ENCODE results near the gene UBE4B. TPM values are rescaled to one million over a fixed set of nuclear protein-coding genes. Genes with fewer than 3 reads are reported as not detected.

UBE4B gene
- total and polyA plus RNA-seq, 2 experiments from 2014 or later = 28.4 to 115 TPM

GRCh38 chr1:10186331-10187025 is 153.7 kb downstream of the UBE4B start:
- H3K36me3 ChIP-seq (ENCODE audit: insufficient read depth) = no peaks in the 10 kb centered on the region
- no peaks in the 10 kb centered on the region for H3K79me2 ChIP-seq (replicated peaks; ENCODE audit: insufficient read depth)
- no peaks in the 10 kb centered on the region for H3K27me3 ChIP-seq (ENCODE audit: insufficient read depth)
- Mint-ChIP-seq H3K27me3 (ENCODE audit: insufficient read depth, low read depth, poor library complexity) (peaks cover 4% of the 10 kb centered on the region), H3K4me3 (no peak overlapping the region), H3K4me1 (no peaks in the 10 kb centered on the region), H3K27ac (no peak overlapping the region), H3K36me3 (ENCODE audit: low read depth) (0 out of 3 replicates have a peak, but pooled peaks cover under 1% of the 10 kb centered on the region), H3K9me3 (peaks cover 9% of the 10 kb centered on the region; the same call in 2 of the 3 replicates)
- no peak overlapping the region for H3K27ac ChIP-seq (ENCODE audit: low read depth)
- no peak for DNase-seq (ENCODE audit: low spot score)
- H4K20me1 ChIP-seq (replicated peaks; ENCODE audit: insufficient read depth) = no peaks in the 10 kb centered on the region
- no peaks in the 10 kb centered on the region for H3F3A ChIP-seq (replicated peaks; ENCODE audit: low read depth)
- H3K9me2 ChIP-seq (ENCODE audit: insufficient read depth) = no peaks in the 10 kb centered on the region
- H3K4me3 ChIP-seq = no peak overlapping the region
- no peak overlapping the region for H3K4me2 ChIP-seq
- ATAC-seq = no peak
- no peak overlapping the region for H2AFZ ChIP-seq
- H3K4me1 ChIP-seq (ENCODE audit: insufficient read depth) = no peaks in the 10 kb centered on the region
- TF ChIP-seq, protein P1, sequence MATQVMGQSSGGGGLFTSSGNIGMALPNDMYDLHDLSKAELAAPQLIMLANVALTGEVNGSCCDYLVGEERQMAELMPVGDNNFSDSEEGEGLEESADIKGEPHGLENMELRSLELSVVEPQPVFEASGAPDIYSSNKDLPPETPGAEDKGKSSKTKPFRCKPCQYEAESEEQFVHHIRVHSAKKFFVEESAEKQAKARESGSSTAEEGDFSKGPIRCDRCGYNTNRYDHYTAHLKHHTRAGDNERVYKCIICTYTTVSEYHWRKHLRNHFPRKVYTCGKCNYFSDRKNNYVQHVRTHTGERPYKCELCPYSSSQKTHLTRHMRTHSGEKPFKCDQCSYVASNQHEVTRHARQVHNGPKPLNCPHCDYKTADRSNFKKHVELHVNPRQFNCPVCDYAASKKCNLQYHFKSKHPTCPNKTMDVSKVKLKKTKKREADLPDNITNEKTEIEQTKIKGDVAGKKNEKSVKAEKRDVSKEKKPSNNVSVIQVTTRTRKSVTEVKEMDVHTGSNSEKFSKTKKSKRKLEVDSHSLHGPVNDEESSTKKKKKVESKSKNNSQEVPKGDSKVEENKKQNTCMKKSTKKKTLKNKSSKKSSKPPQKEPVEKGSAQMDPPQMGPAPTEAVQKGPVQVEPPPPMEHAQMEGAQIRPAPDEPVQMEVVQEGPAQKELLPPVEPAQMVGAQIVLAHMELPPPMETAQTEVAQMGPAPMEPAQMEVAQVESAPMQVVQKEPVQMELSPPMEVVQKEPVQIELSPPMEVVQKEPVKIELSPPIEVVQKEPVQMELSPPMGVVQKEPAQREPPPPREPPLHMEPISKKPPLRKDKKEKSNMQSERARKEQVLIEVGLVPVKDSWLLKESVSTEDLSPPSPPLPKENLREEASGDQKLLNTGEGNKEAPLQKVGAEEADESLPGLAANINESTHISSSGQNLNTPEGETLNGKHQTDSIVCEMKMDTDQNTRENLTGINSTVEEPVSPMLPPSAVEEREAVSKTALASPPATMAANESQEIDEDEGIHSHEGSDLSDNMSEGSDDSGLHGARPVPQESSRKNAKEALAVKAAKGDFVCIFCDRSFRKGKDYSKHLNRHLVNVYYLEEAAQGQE (IDR thresholded peaks at IDR 0.05; ENCODE audit: unreplicated experiment) = no peak
- TF ChIP-seq ZNF331 (CRISPR knock-in tag; IDR thresholded peaks at IDR 0.05; ENCODE audit: low read depth) (no peak), POLR2AphosphoS5 (IDR thresholded peaks at IDR 0.05; ENCODE audit: low read depth) (no peak), CREB1 (CRISPR knock-in tag; IDR thresholded peaks at IDR 0.05; ENCODE audit: low read depth) (no peak), EZH2 (IDR thresholded peaks at IDR 0.05; ENCODE audit: low read depth, unreplicated experiment) (no peak), NANOG (IDR thresholded peaks at IDR 0.05; ENCODE audit: borderline replicate concordance) (no peak), STAT1 (IDR thresholded peaks at IDR 0.05; ENCODE audit: unreplicated experiment) (no peak), JUNB (IDR thresholded peaks at IDR 0.05; ENCODE audit: unreplicated experiment) (no peak), EZH2phosphoT487 (IDR thresholded peaks at IDR 0.05; ENCODE audit: unreplicated experiment) (no peak), ETS1 (IDR thresholded peaks at IDR 0.05) (no peak), ZNF114 (CRISPR knock-in tag; IDR thresholded peaks at IDR 0.05) (no peak), CTCF (conservative IDR thresholded peaks at IDR 0.05; ENCODE audit: low read depth in 2 of 2) (no peak), ZNF462 (CRISPR knock-in tag; IDR thresholded peaks at IDR 0.05) (no peak)

All from GM23338 (cell line).